ENCODE data around the gene NES. TPM values are rescaled to one million over a fixed set of nuclear protein-coding genes. Genes with fewer than 3 reads are reported as not detected.

The NES gene
- total RNA-seq, 1 experiment from 2014 or later = 56.3 TPM

DNA sequence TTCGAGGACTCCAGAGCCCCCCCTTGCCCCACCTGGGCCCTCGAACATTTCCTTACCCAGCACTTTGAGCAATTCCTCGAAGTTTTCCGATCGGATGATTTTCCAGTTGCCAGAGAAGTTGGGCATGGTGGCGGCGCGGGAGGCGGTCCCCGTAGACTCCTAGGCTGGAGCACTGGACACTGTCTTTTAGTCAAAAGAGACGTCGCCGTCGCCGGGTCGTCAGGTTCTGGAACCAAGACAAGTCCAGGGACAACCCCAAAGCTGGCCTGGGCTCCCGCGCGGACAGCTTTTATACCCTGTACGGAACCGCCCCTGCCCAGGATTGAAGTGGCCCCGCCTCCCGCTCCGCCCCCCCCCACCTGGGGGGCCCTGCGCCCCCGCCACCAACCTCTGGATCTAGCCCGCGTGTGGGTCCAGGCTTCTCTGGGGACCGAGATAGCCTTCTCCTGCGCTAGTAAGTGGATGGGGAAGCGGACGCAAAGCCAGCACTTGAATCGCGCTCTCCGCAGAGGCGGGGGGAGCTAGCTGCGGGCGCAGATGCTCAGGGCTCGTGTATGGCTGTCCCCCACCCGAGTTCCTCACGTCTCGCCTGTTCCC lies 28.2 kb upstream of the NES start, which contains the start of gene CRABP2:
Gene CRABP2, minus strand, starts transcription at position 263 of the 597 bp plus-strand sequence. Its CDS starts 137 bp downstream, at position 126.
- ATAC-seq = peak; percentile 49
- in situ Hi-C loops (cut with HindIII; ENCODE audit: low pct_unique_long_range_greater_than_20kb, low sequenced_read_pairs) = no loop called here
- Histone ChIP-seq H3K9me3 (ENCODE audit: control insufficient read depth, insufficient read depth, low read depth, low read length) (no peaks in the 10 kb centered on the region), H3K27ac (ENCODE audit: low read length) (peak within 1 kb of the TSS; percentile 93), H3K36me3 (ENCODE audit: control insufficient read depth, insufficient read depth, low read length) (no peaks in the 10 kb centered on the region; the same call in 1 of the 2 replicates), H3K4me1 (ENCODE audit: control insufficient read depth, insufficient read depth, low read length) (peaks cover 70% of the 10 kb centered on the region), H3K4me3 (ENCODE audit: low read depth in 2 of 2, low read length in 2 of 2) (peak within 1 kb of the TSS; percentile 82 to 84), H3K27me3 (ENCODE audit: control insufficient read depth, insufficient read depth, low read length) (no peaks in the 10 kb centered on the region)
- CTCF ChIA-PET = interaction anchor here (0.5 to 3.7 kb wide), 10 partner anchors 9 to 222 kb away, joined by 3 to 96 read pairs (median 5); no protein-coding TSS in a partner anchor
- intact Hi-C loops (cut with micrococcal nuclease; ENCODE audit: unreplicated experiment) = loop anchor here (2.0 kb wide), 1 partner anchor 15 kb away; no protein-coding TSS in a partner anchor
- no TSS peak for BruUV-seq (replicated peaks)
- DNase-seq (ENCODE audit: low read depth, low spot score) = no peak
- POLR2A ChIA-PET = interaction anchor here (0.7 to 1.5 kb wide), 6 partner anchors 10 to 20 kb away, joined by 3 to 10 read pairs (median 6); no protein-coding TSS in a partner anchor
- TF ChIP-seq TCF7L2 (IDR thresholded peaks at IDR 0.05; ENCODE audit: low read depth, low read length) (no peak), POLR2AphosphoS5 (IDR thresholded peaks at IDR 0.05; ENCODE audit: low read depth, low read length) (peak; percentile 88), SIN3A (IDR thresholded peaks at IDR 0.05; ENCODE audit: borderline replicate concordance, insufficient read depth, low read depth, low read length) (peak; percentile 56; the same call in 1 of the 2 replicates)

GRCh38 chr1:156704930-156705320 lies 27.7 kb upstream of the NES start:
- TF ChIP-seq, protein P1, sequence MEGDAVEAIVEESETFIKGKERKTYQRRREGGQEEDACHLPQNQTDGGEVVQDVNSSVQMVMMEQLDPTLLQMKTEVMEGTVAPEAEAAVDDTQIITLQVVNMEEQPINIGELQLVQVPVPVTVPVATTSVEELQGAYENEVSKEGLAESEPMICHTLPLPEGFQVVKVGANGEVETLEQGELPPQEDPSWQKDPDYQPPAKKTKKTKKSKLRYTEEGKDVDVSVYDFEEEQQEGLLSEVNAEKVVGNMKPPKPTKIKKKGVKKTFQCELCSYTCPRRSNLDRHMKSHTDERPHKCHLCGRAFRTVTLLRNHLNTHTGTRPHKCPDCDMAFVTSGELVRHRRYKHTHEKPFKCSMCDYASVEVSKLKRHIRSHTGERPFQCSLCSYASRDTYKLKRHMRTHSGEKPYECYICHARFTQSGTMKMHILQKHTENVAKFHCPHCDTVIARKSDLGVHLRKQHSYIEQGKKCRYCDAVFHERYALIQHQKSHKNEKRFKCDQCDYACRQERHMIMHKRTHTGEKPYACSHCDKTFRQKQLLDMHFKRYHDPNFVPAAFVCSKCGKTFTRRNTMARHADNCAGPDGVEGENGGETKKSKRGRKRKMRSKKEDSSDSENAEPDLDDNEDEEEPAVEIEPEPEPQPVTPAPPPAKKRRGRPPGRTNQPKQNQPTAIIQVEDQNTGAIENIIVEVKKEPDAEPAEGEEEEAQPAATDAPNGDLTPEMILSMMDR (IDR thresholded peaks at IDR 0.05) = no peak
- TF ChIP-seq, protein P2, sequence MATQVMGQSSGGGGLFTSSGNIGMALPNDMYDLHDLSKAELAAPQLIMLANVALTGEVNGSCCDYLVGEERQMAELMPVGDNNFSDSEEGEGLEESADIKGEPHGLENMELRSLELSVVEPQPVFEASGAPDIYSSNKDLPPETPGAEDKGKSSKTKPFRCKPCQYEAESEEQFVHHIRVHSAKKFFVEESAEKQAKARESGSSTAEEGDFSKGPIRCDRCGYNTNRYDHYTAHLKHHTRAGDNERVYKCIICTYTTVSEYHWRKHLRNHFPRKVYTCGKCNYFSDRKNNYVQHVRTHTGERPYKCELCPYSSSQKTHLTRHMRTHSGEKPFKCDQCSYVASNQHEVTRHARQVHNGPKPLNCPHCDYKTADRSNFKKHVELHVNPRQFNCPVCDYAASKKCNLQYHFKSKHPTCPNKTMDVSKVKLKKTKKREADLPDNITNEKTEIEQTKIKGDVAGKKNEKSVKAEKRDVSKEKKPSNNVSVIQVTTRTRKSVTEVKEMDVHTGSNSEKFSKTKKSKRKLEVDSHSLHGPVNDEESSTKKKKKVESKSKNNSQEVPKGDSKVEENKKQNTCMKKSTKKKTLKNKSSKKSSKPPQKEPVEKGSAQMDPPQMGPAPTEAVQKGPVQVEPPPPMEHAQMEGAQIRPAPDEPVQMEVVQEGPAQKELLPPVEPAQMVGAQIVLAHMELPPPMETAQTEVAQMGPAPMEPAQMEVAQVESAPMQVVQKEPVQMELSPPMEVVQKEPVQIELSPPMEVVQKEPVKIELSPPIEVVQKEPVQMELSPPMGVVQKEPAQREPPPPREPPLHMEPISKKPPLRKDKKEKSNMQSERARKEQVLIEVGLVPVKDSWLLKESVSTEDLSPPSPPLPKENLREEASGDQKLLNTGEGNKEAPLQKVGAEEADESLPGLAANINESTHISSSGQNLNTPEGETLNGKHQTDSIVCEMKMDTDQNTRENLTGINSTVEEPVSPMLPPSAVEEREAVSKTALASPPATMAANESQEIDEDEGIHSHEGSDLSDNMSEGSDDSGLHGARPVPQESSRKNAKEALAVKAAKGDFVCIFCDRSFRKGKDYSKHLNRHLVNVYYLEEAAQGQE (IDR thresholded peaks at IDR 0.05; ENCODE audit: insufficient read depth in 1 of 2, low read depth in 2 of 2, low read length in 1 of 2) = no peak
- peak; percentile 65 for TF ChIP-seq SIN3A (IDR thresholded peaks at IDR 0.05; ENCODE audit: borderline replicate concordance, insufficient read depth, low read depth, low read length)
- intact Hi-C loops (cut with micrococcal nuclease; ENCODE audit: unreplicated experiment) (loop anchor here (2.0 kb wide), 1 partner anchor 14 kb away; no protein-coding TSS in a partner anchor), in situ Hi-C loops (cut with HindIII; ENCODE audit: low pct_unique_long_range_greater_than_20kb, low sequenced_read_pairs) (no loop called here)
- DNase-seq (ENCODE audit: low read depth, low spot score) (no peak), ATAC-seq (peak; percentile 28)
- Histone ChIP-seq H3K27me3 (ENCODE audit: control insufficient read depth, insufficient read depth, low read length) (no peaks in the 10 kb centered on the region), H3K4me3 (ENCODE audit: low read depth in 2 of 2, low read length in 2 of 2) (peak overlapping the region; percentile 82 to 84), H3K36me3 (ENCODE audit: control insufficient read depth, insufficient read depth, low read length) (no peaks in the 10 kb centered on the region; the same call in 1 of the 2 replicates), H3K27ac (ENCODE audit: low read length) (peak overlapping the region; percentile 93), H3K9me3 (ENCODE audit: control insufficient read depth, insufficient read depth, low read depth, low read length) (no peaks in the 10 kb centered on the region), H3K4me1 (ENCODE audit: control insufficient read depth, insufficient read depth, low read length) (peaks cover 70% of the 10 kb centered on the region)
- no TSS peak for BruUV-seq (replicated peaks)
- ChIA-PET CTCF (interaction anchor here (0.6 to 3.7 kb wide), 4 partner anchors 9 to 21 kb away, joined by 4 to 96 read pairs (median 9); no protein-coding TSS in a partner anchor), POLR2A (interaction anchor here (0.6 kb wide), 1 partner anchor 42 kb away, joined by 13 read pairs; no protein-coding TSS in a partner anchor)
